A549 treated with AZD2906 at 1 μM for 4 hours (cell line): ENCODE results near the gene MDM2. TPM values are rescaled to one million over a fixed set of nuclear protein-coding genes. Genes with fewer than 3 reads are reported as not detected.

Experiments
- total RNA-seq: library from RNA; stranded (reverse); fragments of 200-300 nt; extraction: Qiagen RNA extraction; gene quantifications from 5 replicates; pipeline ENCODE4 v1.2.3, GENCODE V29; 2022

The MDM2 gene
- total RNA-seq: 46.5 to 65.9 TPM (median 54.6 TPM) in 5 replicates

DNA sequence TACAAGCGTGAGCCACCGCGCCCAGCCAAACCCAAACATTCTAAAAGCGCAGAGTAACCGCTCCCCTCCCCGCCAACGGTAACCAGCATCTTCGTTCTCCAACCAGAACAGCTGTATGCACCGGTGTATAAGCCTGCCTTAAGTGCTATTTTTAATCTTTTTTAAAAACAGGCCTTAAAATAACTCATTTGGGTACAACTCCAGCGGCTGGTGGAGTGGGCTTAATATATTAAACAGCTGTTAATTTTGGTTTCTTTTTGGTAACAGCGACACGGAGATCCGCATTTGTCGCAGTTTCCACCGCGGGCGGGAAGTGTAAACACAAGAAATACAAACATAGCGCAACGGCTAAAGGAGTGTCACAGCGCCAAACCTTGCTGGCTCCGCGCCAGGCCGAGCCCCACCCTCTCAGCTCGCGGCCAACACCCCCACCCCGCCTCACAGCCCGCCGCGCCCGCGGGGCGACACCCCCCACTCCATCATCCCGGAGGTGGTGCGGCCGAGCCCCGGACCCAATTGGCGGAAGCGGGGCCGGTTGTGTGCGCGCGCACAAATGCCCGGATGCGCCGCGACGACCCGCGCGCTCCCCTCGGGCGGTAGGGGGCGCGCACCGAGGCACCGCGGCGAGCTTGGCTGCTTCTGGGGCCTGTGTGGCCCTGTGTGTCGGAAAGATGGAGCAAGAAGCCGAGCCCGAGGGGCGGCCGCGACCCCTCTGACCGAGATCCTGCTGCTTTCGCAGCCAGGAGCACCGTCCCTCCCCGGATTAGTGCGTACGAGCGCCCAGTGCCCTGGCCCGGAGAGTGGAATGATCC is at the start of gene MDM2:
MDM2 (plus strand) TSS at position 602 of the 812 bp plus-strand sequence. CDS start 301 bp downstream, outside the sequence.

Other genes starting within 250 kb of the MDM2 start
- 169 to 234 TPM (median 172 TPM) in 5 replicates for gene RAP1B, start 197.3 kb upstream of the MDM2 start, total RNA-seq
- 53.2 to 74.1 TPM (median 59.4 TPM) in 5 replicates for gene NUP107, start 121.2 kb upstream of the MDM2 start, total RNA-seq
- gene SLC35E3, start 62.0 kb upstream of the MDM2 start, total RNA-seq: 10.0 to 16.1 TPM (median 15.4 TPM) in 5 replicates
- 4.6 to 6.7 TPM (median 5.2 TPM) in 5 replicates for gene CPM, start 125.0 kb downstream of the MDM2 start, total RNA-seq